Measurements from ENCODE around the gene SLC6A17. TPM values are rescaled to one million over a fixed set of nuclear protein-coding genes. Genes with fewer than 3 reads are reported as not detected.

SLC6A17 gene
- total RNA-seq, 1 donor from 2014 or later = 1.7 TPM

DNA sequence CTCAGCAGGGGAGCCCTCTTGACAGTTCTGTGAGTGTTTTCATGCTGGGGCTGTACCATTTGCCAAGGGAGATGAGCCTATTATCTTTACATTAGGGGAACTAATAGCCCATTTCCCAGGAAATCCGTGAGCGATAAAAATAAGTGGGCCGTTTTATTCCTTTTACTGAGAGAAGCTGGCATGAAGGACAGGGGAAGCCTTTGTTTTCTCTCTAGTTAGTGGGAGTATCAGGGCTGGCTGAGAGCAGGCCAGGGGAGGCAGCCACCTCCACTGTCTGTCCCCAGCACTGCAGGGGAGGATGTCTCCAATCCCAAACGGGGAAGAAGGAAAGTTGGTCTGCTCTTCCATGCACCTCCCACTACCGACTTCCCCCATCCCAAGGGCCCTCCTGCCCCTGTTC lies 35.5 kb upstream of the SLC6A17 start:
- H3K27me3 ChIP-seq = no peaks in the 10 kb centered on the region
- H3K27ac ChIP-seq = no peak overlapping the region
- intact Hi-C loops (cut with DNase I) = no loop called here
- no peak for DNase-seq (ENCODE audit: extremely low spot score in 2 of 2)
- no peaks in the 10 kb centered on the region for H3K36me3 ChIP-seq
- no peaks in the 10 kb centered on the region for H3K9me3 ChIP-seq
- no peak overlapping the region for H3K4me3 ChIP-seq
- no peaks in the 10 kb centered on the region for H3K4me1 ChIP-seq
- TF ChIP-seq POLR2AphosphoS5 (IDR thresholded peaks at IDR 0.05; ENCODE audit: insufficient read depth in 1 of 2, low read depth in 1 of 2) (no peak), POLR2A (IDR thresholded peaks at IDR 0.05) (no peak)
- TF ChIP-seq, protein P1, sequence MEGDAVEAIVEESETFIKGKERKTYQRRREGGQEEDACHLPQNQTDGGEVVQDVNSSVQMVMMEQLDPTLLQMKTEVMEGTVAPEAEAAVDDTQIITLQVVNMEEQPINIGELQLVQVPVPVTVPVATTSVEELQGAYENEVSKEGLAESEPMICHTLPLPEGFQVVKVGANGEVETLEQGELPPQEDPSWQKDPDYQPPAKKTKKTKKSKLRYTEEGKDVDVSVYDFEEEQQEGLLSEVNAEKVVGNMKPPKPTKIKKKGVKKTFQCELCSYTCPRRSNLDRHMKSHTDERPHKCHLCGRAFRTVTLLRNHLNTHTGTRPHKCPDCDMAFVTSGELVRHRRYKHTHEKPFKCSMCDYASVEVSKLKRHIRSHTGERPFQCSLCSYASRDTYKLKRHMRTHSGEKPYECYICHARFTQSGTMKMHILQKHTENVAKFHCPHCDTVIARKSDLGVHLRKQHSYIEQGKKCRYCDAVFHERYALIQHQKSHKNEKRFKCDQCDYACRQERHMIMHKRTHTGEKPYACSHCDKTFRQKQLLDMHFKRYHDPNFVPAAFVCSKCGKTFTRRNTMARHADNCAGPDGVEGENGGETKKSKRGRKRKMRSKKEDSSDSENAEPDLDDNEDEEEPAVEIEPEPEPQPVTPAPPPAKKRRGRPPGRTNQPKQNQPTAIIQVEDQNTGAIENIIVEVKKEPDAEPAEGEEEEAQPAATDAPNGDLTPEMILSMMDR (IDR thresholded peaks at IDR 0.05) = no peak

DNA sequence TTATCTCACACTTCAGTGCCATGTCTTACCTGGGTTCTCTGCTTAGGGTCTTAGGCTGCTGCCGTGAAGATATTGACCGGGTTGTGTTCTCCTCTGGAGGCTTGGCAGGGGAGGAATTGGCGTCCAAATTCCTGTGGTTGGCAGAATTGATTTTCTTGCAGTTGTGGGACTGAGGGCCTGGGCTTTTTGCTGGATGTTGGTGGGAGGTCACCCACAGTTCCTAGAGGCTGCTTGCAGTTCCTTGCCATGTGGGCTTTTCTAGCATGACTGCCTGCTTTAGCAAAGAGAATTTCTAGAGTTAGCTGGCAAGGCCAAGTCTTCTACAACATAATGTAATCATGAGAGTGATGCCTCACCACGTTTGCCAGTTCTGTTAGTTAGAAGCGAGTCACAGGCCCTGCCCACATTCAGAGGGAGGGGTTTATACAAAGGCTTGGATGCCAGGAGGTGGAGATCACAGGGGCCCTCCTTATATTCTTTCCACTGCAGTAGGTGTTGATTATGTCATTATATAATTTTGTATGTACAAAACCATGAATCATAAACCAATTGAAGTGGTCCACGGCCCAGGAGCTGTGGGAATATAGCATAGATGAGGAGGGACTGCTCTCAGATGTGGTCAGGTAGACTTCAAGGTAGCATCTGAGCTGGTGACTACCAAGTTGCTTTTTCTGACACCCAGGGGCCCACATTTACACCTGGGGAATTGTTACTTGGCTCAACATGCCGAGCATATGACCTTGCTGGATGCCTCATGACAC lies 31.5 kb upstream of the SLC6A17 start:
- H3K27me3 ChIP-seq = no peaks in the 10 kb centered on the region
- DNase-seq (ENCODE audit: extremely low spot score in 2 of 2) = no peak
- no peaks in the 10 kb centered on the region for H3K9me3 ChIP-seq
- TF ChIP-seq POLR2A (IDR thresholded peaks at IDR 0.05) = no peak
- TF ChIP-seq, protein P1 (IDR thresholded peaks at IDR 0.05) = no peak
- TF ChIP-seq POLR2AphosphoS5 (IDR thresholded peaks at IDR 0.05; ENCODE audit: insufficient read depth in 1 of 2, low read depth in 1 of 2) = no peak
- H3K36me3 ChIP-seq = no peaks in the 10 kb centered on the region
- H3K4me3 ChIP-seq = no peak overlapping the region
- intact Hi-C loops (cut with DNase I) = no loop called here
- no peak overlapping the region for H3K27ac ChIP-seq
- no peaks in the 10 kb centered on the region for H3K4me1 ChIP-seq

DNA sequence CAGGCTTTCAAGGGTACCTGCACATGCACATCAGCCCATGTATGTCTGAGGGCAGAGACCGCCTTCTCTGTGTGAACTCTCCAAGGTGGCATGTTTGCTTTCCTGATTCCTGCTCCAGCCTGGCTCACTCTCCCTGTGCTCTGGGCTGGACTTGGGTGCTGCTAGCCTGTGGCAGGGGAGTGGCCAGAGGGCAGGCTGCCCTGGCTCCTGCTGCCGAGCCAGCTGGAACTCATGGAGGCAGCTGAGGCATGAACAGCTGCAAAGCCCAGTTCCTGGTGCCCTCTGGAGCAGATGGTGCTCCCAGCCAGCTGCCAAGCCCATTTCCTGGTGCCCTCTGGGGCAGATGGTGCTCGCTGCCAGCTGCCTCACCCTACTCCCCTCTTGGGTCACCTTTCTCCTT lies 30.5 kb upstream of the SLC6A17 start:
- Histone ChIP-seq H3K27ac (no peak overlapping the region), H3K4me1 (no peaks in the 10 kb centered on the region), H3K9me3 (no peaks in the 10 kb centered on the region), H3K4me3 (no peak overlapping the region), H3K36me3 (no peaks in the 10 kb centered on the region), H3K27me3 (no peaks in the 10 kb centered on the region)
- intact Hi-C loops (cut with DNase I) = no loop called here
- no peak for DNase-seq (ENCODE audit: extremely low spot score in 2 of 2)
- TF ChIP-seq, protein P1 (IDR thresholded peaks at IDR 0.05) = no peak
- no peak for TF ChIP-seq POLR2A (IDR thresholded peaks at IDR 0.05)
- TF ChIP-seq POLR2AphosphoS5 (IDR thresholded peaks at IDR 0.05; ENCODE audit: insufficient read depth in 1 of 2, low read depth in 1 of 2) = no peak

DNA sequence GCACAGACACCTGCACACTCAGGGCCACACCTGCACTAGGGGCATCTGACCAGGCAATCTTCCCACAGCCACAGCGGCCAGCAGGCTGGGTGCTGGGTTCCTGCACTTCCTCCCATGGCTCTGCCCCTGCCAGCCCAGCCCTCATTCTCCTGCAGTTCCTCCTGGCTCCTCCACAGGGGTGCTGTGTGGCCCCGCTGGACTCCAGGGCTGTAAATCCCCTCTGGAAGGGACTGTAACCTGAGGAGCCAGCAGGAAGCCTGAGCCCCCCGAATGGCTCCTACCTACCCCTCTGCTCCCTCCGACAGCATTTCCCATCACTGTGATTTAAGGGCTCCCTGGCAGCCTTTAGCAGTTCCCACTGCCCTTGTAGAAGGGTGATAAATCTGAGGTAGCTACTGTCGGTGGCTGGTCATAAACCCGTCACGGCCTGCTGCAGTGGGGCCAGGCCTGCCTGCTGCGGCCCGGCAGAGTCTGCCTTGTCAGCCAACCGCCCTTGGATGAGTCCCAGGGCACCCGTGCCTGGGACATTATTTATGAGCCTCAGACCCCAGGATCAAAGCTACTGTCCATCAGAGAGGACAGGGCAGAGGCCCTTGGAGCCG lies 29.2 kb upstream of the SLC6A17 start:
- no peak for TF ChIP-seq POLR2A (IDR thresholded peaks at IDR 0.05)
- TF ChIP-seq POLR2AphosphoS5 (IDR thresholded peaks at IDR 0.05; ENCODE audit: insufficient read depth in 1 of 2, low read depth in 1 of 2) = no peak
- TF ChIP-seq, protein P1 (IDR thresholded peaks at IDR 0.05) = no peak
- Histone ChIP-seq H3K27ac (no peak overlapping the region), H3K4me3 (no peak overlapping the region), H3K4me1 (no peaks in the 10 kb centered on the region), H3K36me3 (no peaks in the 10 kb centered on the region), H3K9me3 (no peaks in the 10 kb centered on the region), H3K27me3 (no peaks in the 10 kb centered on the region)
- no peak for DNase-seq (ENCODE audit: extremely low spot score in 2 of 2)
- intact Hi-C loops (cut with DNase I) = no loop called here

DNA sequence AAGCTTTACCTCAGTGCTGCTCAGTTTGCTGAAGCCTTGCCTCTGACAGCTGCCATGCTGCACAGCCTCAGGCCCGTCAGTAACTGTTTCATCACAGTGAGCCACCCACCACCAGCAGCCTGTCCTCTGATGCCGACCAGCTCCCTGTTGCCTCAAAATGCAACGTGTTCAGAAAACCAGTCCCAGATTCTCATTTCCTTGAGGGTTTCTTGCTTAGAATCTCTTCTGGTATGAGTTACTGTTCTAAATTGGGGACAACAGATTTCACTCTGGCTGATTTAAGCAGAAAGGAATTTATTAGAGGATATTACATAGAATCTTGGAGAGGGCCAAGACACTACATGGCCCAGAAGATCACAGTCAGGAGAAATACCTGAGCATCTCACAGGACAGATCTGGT lies 27.1 kb upstream of the SLC6A17 start:
- Histone ChIP-seq H3K4me1 (no peaks in the 10 kb centered on the region), H3K4me3 (no peak overlapping the region), H3K36me3 (no peaks in the 10 kb centered on the region), H3K9me3 (no peaks in the 10 kb centered on the region), H3K27me3 (no peaks in the 10 kb centered on the region), H3K27ac (no peak overlapping the region)
- TF ChIP-seq POLR2AphosphoS5 (IDR thresholded peaks at IDR 0.05; ENCODE audit: insufficient read depth in 1 of 2, low read depth in 1 of 2) (no peak), POLR2A (IDR thresholded peaks at IDR 0.05) (no peak)
- TF ChIP-seq, protein P1 (IDR thresholded peaks at IDR 0.05) = no peak
- intact Hi-C loops (cut with DNase I) = no loop called here
- DNase-seq (ENCODE audit: extremely low spot score in 2 of 2) = no peak
